ENCODE data around the gene RHOD.

RHOD gene

GRCh38 chr11:67113231-67113721, 56.6 kb downstream of the RHOD start:
- no peak overlapping the region for H3K4me3 ChIP-seq (ENCODE audit: low read depth, low read length)
- peak overlapping the region; percentile 31; the same call in 1 of the 2 replicates for H3K27ac ChIP-seq
- H3K36me3 ChIP-seq = no peaks in the 10 kb centered on the region
- no peak for DNase-seq
- H3K9me3 ChIP-seq (ENCODE audit: severe bottlenecking) = no peaks in the 10 kb centered on the region
- TF ChIP-seq CTCF (IDR thresholded peaks at IDR 0.05; ENCODE audit: low read depth, low read length) = no peak
- no peaks in the 10 kb centered on the region for H3K27me3 ChIP-seq (ENCODE audit: insufficient read depth, low read depth, severe bottlenecking)

GRCh38 chr11:67114275-67114896, 57.7 kb downstream of the RHOD start:
- Histone ChIP-seq H3K36me3 (no peaks in the 10 kb centered on the region), H3K27me3 (ENCODE audit: insufficient read depth, low read depth, severe bottlenecking) (no peaks in the 10 kb centered on the region)
- TF ChIP-seq CTCF (IDR thresholded peaks at IDR 0.05; ENCODE audit: low read depth, low read length) = no peak

DNA sequence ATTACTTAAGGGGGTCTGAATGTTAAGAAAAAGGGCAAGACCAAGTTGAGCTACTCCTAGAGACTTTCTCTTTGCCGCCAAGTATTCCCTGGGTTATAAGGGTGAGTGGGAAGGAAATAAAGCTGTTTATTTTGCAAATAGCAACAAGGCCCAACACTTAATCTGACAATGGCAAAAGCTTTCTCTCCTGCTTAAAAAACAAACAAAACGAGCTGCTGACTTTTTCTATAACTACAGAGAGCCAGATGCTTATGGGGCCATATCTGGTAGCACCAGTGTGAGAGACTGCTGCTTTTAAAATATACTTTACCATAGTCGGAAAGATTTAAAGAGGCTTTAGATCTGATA, 60.1 kb downstream of the RHOD start:
- Histone ChIP-seq H3K27ac (peak overlapping the region; percentile 90), H3K9me3 (ENCODE audit: severe bottlenecking) (no peaks in the 10 kb centered on the region), H3K4me3 (ENCODE audit: low read depth, low read length) (peak overlapping the region; percentile 63; the same call in 1 of the 2 replicates), H3K36me3 (peaks cover 15% of the 10 kb centered on the region), H3K27me3 (ENCODE audit: insufficient read depth, low read depth, severe bottlenecking) (no peaks in the 10 kb centered on the region)
- no peak for DNase-seq
- no peak for TF ChIP-seq CTCF (IDR thresholded peaks at IDR 0.05; ENCODE audit: low read depth, low read length)

More at GRCh38 chr11:67114275-67114896, 57.7 kb downstream of the RHOD start:
- Histone ChIP-seq H3K27ac (no peak overlapping the region), H3K4me3 (ENCODE audit: low read depth, low read length) (no peak overlapping the region), H3K9me3 (ENCODE audit: severe bottlenecking) (no peaks in the 10 kb centered on the region)
- DNase-seq = no peak

- Histone ChIP-seq H3K36me3 (peaks cover 19% of the 10 kb centered on the region), H3K9me3 (ENCODE audit: severe bottlenecking) (no peaks in the 10 kb centered on the region), H3K27ac (peak overlapping the region; percentile 90), H3K4me3 (ENCODE audit: low read depth, low read length) (peak overlapping the region; percentile 63), H3K27me3 (ENCODE audit: insufficient read depth, low read depth, severe bottlenecking) (no peaks in the 10 kb centered on the region)
- TF ChIP-seq CTCF (IDR thresholded peaks at IDR 0.05; ENCODE audit: low read depth, low read length) = no peak
- no peak for DNase-seq
These were observed 60.5 kb downstream of the RHOD start for GRCh38 chr11:67117176-67117575.

- Histone ChIP-seq H3K27me3 (ENCODE audit: insufficient read depth, low read depth, severe bottlenecking) (no peaks in the 10 kb centered on the region), H3K4me3 (ENCODE audit: low read depth, low read length) (peak overlapping the region; percentile 63), H3K9me3 (ENCODE audit: severe bottlenecking) (no peaks in the 10 kb centered on the region), H3K27ac (peak overlapping the region; percentile 90), H3K36me3 (peaks cover 24% of the 10 kb centered on the region)
- no peak for TF ChIP-seq CTCF (IDR thresholded peaks at IDR 0.05; ENCODE audit: low read depth, low read length)
- DNase-seq = peak; percentile 43
These were observed 61.1 kb downstream of the RHOD start for GRCh38 chr11:67117672-67118180.
